Vagina (tissue), 2 donors: ENCODE results near the gene ECHS1. TPM values are rescaled to one million over a fixed set of nuclear protein-coding genes. Genes with fewer than 3 reads are reported as not detected.

Experiments used
- DNase-seq, 2 donors: peaks; one replicate each; pipeline ENCODE4 v3.0.0-alpha.2; 2017; ENCODE audit errors: extremely low spot score in 2 of 2
- H3K27ac ChIP-seq: fragments of 200-600 bp; sonication (generic); one replicate; pipeline ENCODE4 v1.5.1; 2019
- H3K27me3 ChIP-seq: fragments of 200-600 bp; sonication (generic); one replicate; pipeline ENCODE4 v1.5.1; 2019
- H3K36me3 ChIP-seq, 2 donors: fragments of 200-600 bp; sonication (generic); one replicate each; pipeline ENCODE4 v1.5.1; 2017 to 2019
- H3K4me1 ChIP-seq: fragments of 200-600 bp; sonication (generic); one replicate; pipeline ENCODE4 v1.5.1; 2019
- H3K4me3 ChIP-seq, 2 donors: fragments of 200-600 bp; sonication (generic); 1 replicate in 1 of 2; 2 replicates in 1 of 2; pipeline ENCODE4 v1.5.1; 2016 to 2019
- H3K9me3 ChIP-seq: fragments of 200-600 bp; sonication (generic); one replicate; pipeline ENCODE4 v1.5.1; 2019
- POLR2A ChIP-seq, 2 donors: fragments of 450-650 bp; IDR thresholded peaks; one replicate each; pipeline ENCODE4 v1.6.1; 2017; ENCODE audit warnings: antibody characterized with exemption in 2 of 2, mild to moderate bottlenecking in 2 of 2, moderate library complexity in 2 of 2
- POLR2AphosphoS5 ChIP-seq, 2 donors: sonication (generic); formaldehyde crosslinking; IDR thresholded peaks; one replicate each; pipeline ENCODE4 v1.9.0; 2017; ENCODE audit warnings: antibody characterized with exemption in 2 of 2, mild to moderate bottlenecking in 2 of 2, low read depth in 1 of 2; ENCODE audit not compliant: insufficient read depth in 1 of 2
- intact Hi-C: fragments of 100-400 bp; cut with DNase I; formaldehyde crosslinking; loops from one replicate; pipeline ENCODE4 v1.15.1; 2023
- total RNA-seq: library from RNA; depleted of rRNA; stranded (reverse); fragments of >200 nt; gene quantifications from one replicate; pipeline ENCODE4 v1.2.3, GENCODE V29; 2016
- TF ChIP-seq, protein P1 (sequence below), 3 experiments: fragments of 450-650 bp in 2 of 3; fragments of 200-600 bp in 1 of 3; sonication (generic) in 1 of 3; IDR thresholded peaks; one replicate each; pipeline ENCODE4 v1.5.1; 2017 to 2019; ENCODE audit warnings: antibody characterized with exemption in 3 of 3, mild to moderate bottlenecking in 2 of 3, moderate library complexity in 2 of 3

The ECHS1 gene
- total RNA-seq, 1 donor from 2014 or later, result 45.4 TPM

DNA sequence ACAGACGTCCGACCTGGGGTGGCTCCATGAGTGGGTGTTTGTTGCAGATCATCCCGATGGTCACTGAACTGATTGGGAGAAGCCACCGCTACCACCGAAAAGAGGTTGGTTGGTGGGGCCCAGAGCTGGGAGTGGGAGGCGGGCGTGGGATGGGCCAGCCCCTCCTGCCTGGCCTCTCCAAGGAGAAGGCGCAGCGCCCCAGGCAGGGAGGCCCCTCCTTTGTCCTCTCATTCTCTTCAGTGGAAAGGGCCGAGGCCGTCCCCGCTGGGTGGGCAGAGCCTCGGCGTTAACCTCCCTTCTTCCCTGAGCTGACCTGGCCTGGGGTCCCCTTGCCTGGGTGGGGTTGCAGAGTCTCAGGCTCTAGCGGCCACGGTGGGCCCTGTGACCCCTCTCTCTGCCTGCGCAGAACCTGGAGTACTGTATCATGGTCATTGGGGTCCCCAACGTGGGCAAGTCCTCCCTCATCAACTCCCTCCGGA lies 26.0 kb upstream of the ECHS1 start:
- DNase-seq, result no peak
- intact Hi-C loops, result no loop called here

DNA sequence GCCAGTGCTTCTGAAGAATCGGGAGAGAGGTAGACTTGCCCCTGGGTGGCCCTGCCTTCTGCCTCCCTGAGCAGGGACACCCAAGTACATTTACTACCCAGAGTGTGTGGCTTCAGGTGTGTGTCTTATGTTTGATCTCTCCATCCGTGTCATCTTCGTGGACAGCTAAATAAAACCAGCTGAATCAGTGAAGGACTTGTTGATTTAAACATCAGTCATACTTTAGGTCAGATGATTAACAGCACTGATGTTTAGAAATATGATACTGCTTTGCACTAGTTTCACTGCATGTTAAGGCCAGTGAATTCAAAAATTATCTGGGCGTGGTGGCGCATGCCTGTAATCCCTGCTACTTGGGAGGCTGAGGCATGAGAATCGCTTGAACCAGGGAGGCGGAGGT lies 24.8 kb upstream of the ECHS1 start:
- TF ChIP-seq POLR2A (IDR thresholded peaks at IDR 0.05), result no peak
- TF ChIP-seq, protein P1, sequence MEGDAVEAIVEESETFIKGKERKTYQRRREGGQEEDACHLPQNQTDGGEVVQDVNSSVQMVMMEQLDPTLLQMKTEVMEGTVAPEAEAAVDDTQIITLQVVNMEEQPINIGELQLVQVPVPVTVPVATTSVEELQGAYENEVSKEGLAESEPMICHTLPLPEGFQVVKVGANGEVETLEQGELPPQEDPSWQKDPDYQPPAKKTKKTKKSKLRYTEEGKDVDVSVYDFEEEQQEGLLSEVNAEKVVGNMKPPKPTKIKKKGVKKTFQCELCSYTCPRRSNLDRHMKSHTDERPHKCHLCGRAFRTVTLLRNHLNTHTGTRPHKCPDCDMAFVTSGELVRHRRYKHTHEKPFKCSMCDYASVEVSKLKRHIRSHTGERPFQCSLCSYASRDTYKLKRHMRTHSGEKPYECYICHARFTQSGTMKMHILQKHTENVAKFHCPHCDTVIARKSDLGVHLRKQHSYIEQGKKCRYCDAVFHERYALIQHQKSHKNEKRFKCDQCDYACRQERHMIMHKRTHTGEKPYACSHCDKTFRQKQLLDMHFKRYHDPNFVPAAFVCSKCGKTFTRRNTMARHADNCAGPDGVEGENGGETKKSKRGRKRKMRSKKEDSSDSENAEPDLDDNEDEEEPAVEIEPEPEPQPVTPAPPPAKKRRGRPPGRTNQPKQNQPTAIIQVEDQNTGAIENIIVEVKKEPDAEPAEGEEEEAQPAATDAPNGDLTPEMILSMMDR (IDR thresholded peaks at IDR 0.05), result no peak
- no peak for TF ChIP-seq POLR2AphosphoS5 (IDR thresholded peaks at IDR 0.05; ENCODE audit: insufficient read depth in 1 of 2, low read depth in 1 of 2)
- intact Hi-C loops, result no loop called here
- no peaks in the 10 kb centered on the region for H3K27me3 ChIP-seq
- H3K9me3 ChIP-seq, result no peaks in the 10 kb centered on the region
- no peak overlapping the region for H3K4me3 ChIP-seq
- H3K4me1 ChIP-seq, result peaks cover 18% of the 10 kb centered on the region
- DNase-seq, result no peak
- H3K36me3 ChIP-seq, result peaks cover 0 to 52% of the 10 kb centered on the region in 2 donors
- H3K27ac ChIP-seq, result no peak overlapping the region

More for the DNA sequence above, 26.0 kb upstream of the ECHS1 start:
- H3K9me3 ChIP-seq, result no peaks in the 10 kb centered on the region
- H3K4me1 ChIP-seq, result peaks cover 12% of the 10 kb centered on the region
- TF ChIP-seq, protein P1 (IDR thresholded peaks at IDR 0.05), result no peak
- TF ChIP-seq POLR2AphosphoS5 (IDR thresholded peaks at IDR 0.05; ENCODE audit: insufficient read depth in 1 of 2, low read depth in 1 of 2) (no peak), POLR2A (IDR thresholded peaks at IDR 0.05) (no peak)
- H3K27me3 ChIP-seq, result no peaks in the 10 kb centered on the region
- H3K4me3 ChIP-seq, result no peak overlapping the region
- no peak overlapping the region for H3K27ac ChIP-seq
- peaks cover 0 to 52% of the 10 kb centered on the region in 2 donors for H3K36me3 ChIP-seq

DNA sequence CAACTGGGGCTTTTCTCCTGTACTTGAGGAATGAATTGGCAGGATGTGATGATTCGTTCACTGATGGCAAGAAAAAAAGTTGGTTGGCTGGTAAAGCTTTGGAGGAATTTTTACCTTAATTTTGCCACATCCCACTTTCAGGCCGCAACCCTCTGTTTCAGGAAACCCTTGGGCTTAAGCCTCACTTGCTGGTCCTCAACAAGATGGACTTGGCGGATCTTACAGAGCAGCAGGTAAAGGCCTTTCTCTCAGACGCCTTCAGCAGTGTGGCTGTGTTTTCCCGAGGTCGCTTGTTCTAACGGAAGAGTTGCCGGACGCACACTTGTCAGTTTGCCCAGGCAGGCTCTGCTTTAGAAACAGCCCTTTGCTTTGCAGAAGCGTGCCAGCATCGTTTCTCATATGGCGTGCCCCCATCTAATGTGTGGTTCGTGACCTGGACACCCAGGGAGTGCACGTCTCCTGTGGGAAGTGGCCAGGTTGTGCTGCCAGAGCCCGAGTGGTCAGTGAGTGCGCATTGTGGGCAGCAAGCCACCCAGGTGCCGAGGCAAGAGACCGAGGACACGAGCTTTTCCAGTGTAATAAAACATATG lies 23.0 kb upstream of the ECHS1 start:
- Histone ChIP-seq H3K27me3 (no peaks in the 10 kb centered on the region), H3K4me1 (peaks cover 18% of the 10 kb centered on the region), H3K36me3 (peaks cover 0 to 34% of the 10 kb centered on the region in 2 donors), H3K4me3 (no peak overlapping the region), H3K27ac (no peak overlapping the region), H3K9me3 (no peaks in the 10 kb centered on the region)
- no peak for DNase-seq
- TF ChIP-seq POLR2AphosphoS5 (IDR thresholded peaks at IDR 0.05; ENCODE audit: insufficient read depth in 1 of 2, low read depth in 1 of 2) (no peak), POLR2A (IDR thresholded peaks at IDR 0.05) (no peak)
- TF ChIP-seq, protein P1 (IDR thresholded peaks at IDR 0.05), result no peak
- intact Hi-C loops, result no loop called here

DNA sequence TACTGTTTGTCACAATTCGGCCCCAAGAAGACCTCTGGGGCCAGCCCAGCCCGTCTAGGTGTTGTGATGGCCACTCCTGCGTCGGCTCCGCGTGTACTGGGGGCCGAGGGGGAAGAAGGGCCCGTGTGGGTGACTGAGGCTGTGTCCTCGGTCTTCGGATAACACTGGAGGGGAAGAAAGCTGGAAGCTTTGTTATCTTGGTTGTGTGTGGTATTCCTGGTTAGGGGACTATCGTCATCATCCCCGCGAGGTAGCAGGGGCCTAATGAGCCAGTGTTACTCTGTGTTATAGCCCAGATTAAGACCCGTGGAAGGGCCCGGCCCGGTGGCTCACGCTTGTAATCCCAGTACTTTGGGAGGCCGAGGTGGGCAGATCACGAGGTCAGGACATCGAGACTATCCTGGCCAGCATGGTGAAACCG lies 21.7 kb upstream of the ECHS1 start:
- TF ChIP-seq POLR2A (IDR thresholded peaks at IDR 0.05), result no peak
- TF ChIP-seq, protein P1 (IDR thresholded peaks at IDR 0.05), result no peak
- no peak for TF ChIP-seq POLR2AphosphoS5 (IDR thresholded peaks at IDR 0.05; ENCODE audit: insufficient read depth in 1 of 2, low read depth in 1 of 2)
- intact Hi-C loops, result loop anchor here (5.0 kb wide), 1 partner anchor 88 kb away; the partner anchor contains the start of genes TUBGCP2 and ZNF511
- peaks cover 0 to 32% of the 10 kb centered on the region in 2 donors for H3K36me3 ChIP-seq
- H3K4me1 ChIP-seq, result peaks cover 18% of the 10 kb centered on the region
- peak overlapping the region; percentile 77 for H3K27ac ChIP-seq
- peak overlapping the region; percentile 86 to 93 for H3K4me3 ChIP-seq
- peak in 1 of 2 donors; percentile 82 for DNase-seq
- H3K9me3 ChIP-seq, result no peaks in the 10 kb centered on the region
- no peaks in the 10 kb centered on the region for H3K27me3 ChIP-seq

DNA sequence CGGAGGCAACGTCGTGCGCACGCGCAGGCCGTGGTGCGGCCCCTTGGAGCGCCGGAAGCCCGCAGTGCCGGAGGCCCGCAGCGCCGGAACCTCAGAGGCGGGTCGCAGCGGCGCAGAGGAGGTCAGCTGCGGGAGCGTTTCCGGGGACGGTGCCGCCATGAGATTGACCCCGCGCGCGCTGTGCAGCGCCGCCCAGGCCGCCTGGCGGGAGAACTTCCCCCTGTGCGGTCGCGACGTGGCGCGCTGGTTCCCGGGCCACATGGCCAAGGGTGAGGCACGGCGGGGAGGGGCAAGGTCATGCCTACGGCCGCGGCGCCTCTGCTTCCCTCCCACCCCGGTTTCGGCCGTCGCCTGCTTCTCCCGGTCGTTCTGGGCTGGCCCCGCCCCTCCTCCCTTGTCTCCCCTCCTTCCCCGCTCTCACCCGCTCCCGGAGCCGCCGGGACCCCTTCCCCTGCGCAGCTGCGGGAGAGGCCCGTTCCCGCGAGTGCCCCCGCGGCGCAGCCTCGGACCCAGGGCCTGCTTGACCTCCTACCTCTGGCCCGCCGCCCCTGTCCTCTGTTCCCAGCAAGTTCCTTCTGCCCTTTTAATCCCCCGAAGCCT lies 21.0 kb upstream of the ECHS1 start, which contains the start of gene MTG1:
Gene MTG1, plus strand, starts transcription at position 94 of the 600 bp plus-strand sequence. Its CDS starts 64 bp downstream, at position 158.
- Histone ChIP-seq H3K27me3 (no peaks in the 10 kb centered on the region), H3K4me3 (peak within 1 kb of the TSS; percentile 86 to 93), H3K9me3 (no peaks in the 10 kb centered on the region), H3K36me3 (peaks cover 0 to 26% of the 10 kb centered on the region in 2 donors), H3K4me1 (peaks cover 18% of the 10 kb centered on the region), H3K27ac (peak within 1 kb of the TSS; percentile 77)
- TF ChIP-seq POLR2A (IDR thresholded peaks at IDR 0.05), result peak in 1 of 2 donors; percentile 57
- TF ChIP-seq, protein P1 (IDR thresholded peaks at IDR 0.05), result peak in 2 of 3 experiments; percentile 11 to 18
- TF ChIP-seq POLR2AphosphoS5 (IDR thresholded peaks at IDR 0.05; ENCODE audit: insufficient read depth in 1 of 2, low read depth in 1 of 2), result peak; percentile 48 to 85
- DNase-seq, result peak in 1 of 2 donors; percentile 86
- intact Hi-C loops, result loop anchor here (5.0 kb wide), 1 partner anchor 87 kb away; the partner anchor contains the start of genes TUBGCP2 and ZNF511
